Osteocyte (in vitro differentiated cells): ENCODE measurements around the gene FBLN2. TPM values are rescaled to one million over a fixed set of nuclear protein-coding genes. Genes with fewer than 3 reads are reported as not detected.

Source experiments
- DNase-seq: peaks from one replicate; pipeline ENCODE4 v3.0.0; 2021; ENCODE audit warnings: mixed read lengths; ENCODE audit not compliant: unreplicated experiment; ENCODE audit errors: extremely low spot score
- H3K27ac Mint-ChIP-seq: one replicate; pipeline ENCODE4 v1.8.0; 2021; ENCODE audit warnings: mild to moderate bottlenecking, mixed read lengths; ENCODE audit not compliant: unreplicated experiment
- H3K27me3 Mint-ChIP-seq: one replicate; pipeline ENCODE4 v1.8.0; 2021; ENCODE audit warnings: mixed read lengths; ENCODE audit not compliant: unreplicated experiment
- H3K36me3 Mint-ChIP-seq: one replicate; pipeline ENCODE4 v1.8.0; 2021; ENCODE audit warnings: mixed read lengths; ENCODE audit not compliant: unreplicated experiment
- H3K4me1 Mint-ChIP-seq: one replicate; pipeline ENCODE4 v1.8.0; 2021; ENCODE audit warnings: mixed read lengths; ENCODE audit not compliant: unreplicated experiment
- H3K4me3 Mint-ChIP-seq: one replicate; pipeline ENCODE4 v1.8.0; 2021; ENCODE audit warnings: mild to moderate bottlenecking, moderate library complexity, mixed read lengths; ENCODE audit not compliant: unreplicated experiment
- H3K9me3 Mint-ChIP-seq: one replicate; pipeline ENCODE4 v1.8.0; 2021; ENCODE audit warnings: mixed read lengths; ENCODE audit not compliant: unreplicated experiment
- CTCF ChIP-seq: fragments of 200-600 bp; sonication (generic); IDR thresholded peaks from 2 replicates; pipeline ENCODE4 v1.5.0; 2021; ENCODE audit warnings: antibody characterized with exemption, mild to moderate bottlenecking, moderate library complexity
- total RNA-seq: library from RNA; stranded (reverse); gene quantifications from 2 replicates; pipeline ENCODE4 v1.2.1, GENCODE V29; 2021

The FBLN2 gene
- total RNA-seq, 1 donor from 2014 or later: 215 TPM

- H3K27ac Mint-ChIP-seq: no peak overlapping the region
- H3K36me3 Mint-ChIP-seq: no peaks in the 10 kb centered on the region
- H3K4me1 Mint-ChIP-seq: no peaks in the 10 kb centered on the region
- TF ChIP-seq CTCF: no peak
- H3K27me3 Mint-ChIP-seq: peaks cover 21% of the 10 kb centered on the region
- no peaks in the 10 kb centered on the region for H3K9me3 Mint-ChIP-seq
- DNase-seq: no peak
- H3K4me3 Mint-ChIP-seq: no peak overlapping the region
Measured at GRCh38 chr3:13668136-13668535, 119.2 kb downstream of the FBLN2 start.

GRCh38 chr3:13669457-13669856, 120.5 kb downstream of the FBLN2 start:
- Mint-ChIP-seq H3K4me3 (no peak overlapping the region), H3K9me3 (no peaks in the 10 kb centered on the region), H3K36me3 (no peaks in the 10 kb centered on the region), H3K4me1 (no peaks in the 10 kb centered on the region), H3K27ac (no peak overlapping the region), H3K27me3 (peaks cover 28% of the 10 kb centered on the region)
- TF ChIP-seq CTCF: no peak
- no peak for DNase-seq

- peaks cover 30% of the 10 kb centered on the region for H3K27me3 Mint-ChIP-seq
- no peaks in the 10 kb centered on the region for H3K36me3 Mint-ChIP-seq
- no peak overlapping the region for H3K27ac Mint-ChIP-seq
- no peak for TF ChIP-seq CTCF
- no peak overlapping the region for H3K4me3 Mint-ChIP-seq
- no peak for DNase-seq
- no peaks in the 10 kb centered on the region for H3K9me3 Mint-ChIP-seq
- H3K4me1 Mint-ChIP-seq: no peaks in the 10 kb centered on the region
Measured at GRCh38 chr3:13670292-13670691, 121.4 kb downstream of the FBLN2 start.

- Mint-ChIP-seq H3K9me3 (no peaks in the 10 kb centered on the region), H3K27me3 (peaks cover 34% of the 10 kb centered on the region), H3K36me3 (no peaks in the 10 kb centered on the region), H3K4me3 (no peak overlapping the region), H3K4me1 (no peaks in the 10 kb centered on the region), H3K27ac (no peak overlapping the region)
- TF ChIP-seq CTCF: no peak
- no peak for DNase-seq
Measured at GRCh38 chr3:13671482-13672233, 122.7 kb downstream of the FBLN2 start.

- DNase-seq: no peak
- Mint-ChIP-seq H3K4me3 (no peak overlapping the region), H3K27ac (no peak overlapping the region), H3K36me3 (no peaks in the 10 kb centered on the region), H3K4me1 (no peaks in the 10 kb centered on the region), H3K9me3 (no peaks in the 10 kb centered on the region), H3K27me3 (peaks cover 37% of the 10 kb centered on the region)
- peak; percentile 33 for TF ChIP-seq CTCF
Measured at GRCh38 chr3:13673207-13673606, 124.3 kb downstream of the FBLN2 start.
